Measurements from ENCODE around the gene RERE. TPM values are rescaled to one million over a fixed set of nuclear protein-coding genes. Genes with fewer than 3 reads are reported as not detected.
A peak's percentile ranks its signal among the peaks of the same experiment; 100 is the strongest.
"Not testable (repeated sequence)": the region's sequence is repeated elsewhere in the genome, so short reads cannot be mapped to it uniquely, and the experiment has no call there.

The RERE gene
- total RNA-seq, 1 donor from 2014 or later, result 80.3 TPM

- Histone ChIP-seq H3K36me3 (no peaks in the 10 kb centered on the region), H3K9me3 (no peaks in the 10 kb centered on the region), H3K27me3 (no peaks in the 10 kb centered on the region), H3K27ac (peak overlapping the region; percentile 54), H3K4me1 (peaks cover 45% of the 10 kb centered on the region), H3K4me3 (peak overlapping the region; percentile 21 to 24)
- no peak for DNase-seq (ENCODE audit: extremely low spot score in 2 of 2)
- intact Hi-C loops (cut with DNase I), result no loop called here
- TF ChIP-seq CTCF (IDR thresholded peaks at IDR 0.05), result no peak
- TF ChIP-seq POLR2A (IDR thresholded peaks at IDR 0.05), result no peak
- TF ChIP-seq POLR2AphosphoS5 (IDR thresholded peaks at IDR 0.05; ENCODE audit: insufficient read depth in 1 of 2, low read depth in 1 of 2), result no peak
Measured at GRCh38 chr1:8448911-8449661, 368.4 kb downstream of the RERE start.

- Histone ChIP-seq H3K4me1 (peaks cover 45% of the 10 kb centered on the region), H3K27ac (peak overlapping the region; percentile 54)
- intact Hi-C loops (cut with DNase I); DNase-seq (ENCODE audit: extremely low spot score in 2 of 2); H3K27me3 ChIP-seq; H3K4me3 ChIP-seq; H3K9me3 ChIP-seq; H3K36me3 ChIP-seq: not testable (repeated sequence)
Measured at GRCh38 chr1:8448505-8448904, 368.9 kb downstream of the RERE start.

GRCh38 chr1:8447616-8448150, 369.8 kb downstream of the RERE start:
- Histone ChIP-seq H3K27me3 (no peaks in the 10 kb centered on the region), H3K9me3 (no peaks in the 10 kb centered on the region), H3K27ac (peak overlapping the region; percentile 54), H3K36me3 (no peaks in the 10 kb centered on the region), H3K4me1 (peaks cover 38% of the 10 kb centered on the region), H3K4me3 (no peak overlapping the region)
- DNase-seq (ENCODE audit: extremely low spot score in 2 of 2), result no peak
- TF ChIP-seq POLR2A (IDR thresholded peaks at IDR 0.05) (no peak), POLR2AphosphoS5 (IDR thresholded peaks at IDR 0.05; ENCODE audit: insufficient read depth in 1 of 2, low read depth in 1 of 2) (no peak), CTCF (IDR thresholded peaks at IDR 0.05) (no peak)
- intact Hi-C loops (cut with DNase I), result no loop called here

- H3K9me3 ChIP-seq; DNase-seq (ENCODE audit: extremely low spot score in 2 of 2); H3K27me3 ChIP-seq; H3K36me3 ChIP-seq; H3K27ac ChIP-seq; H3K4me3 ChIP-seq; intact Hi-C loops (cut with DNase I): not testable (repeated sequence)
- H3K4me1 ChIP-seq, result peaks cover 30% of the 10 kb centered on the region
Measured at GRCh38 chr1:8446119-8446518, 371.3 kb downstream of the RERE start.

GRCh38 chr1:8443558-8444194, 373.8 kb downstream of the RERE start:
- Histone ChIP-seq H3K4me3 (no peak overlapping the region), H3K4me1 (peaks cover 28% of the 10 kb centered on the region), H3K36me3 (no peaks in the 10 kb centered on the region), H3K27me3 (no peaks in the 10 kb centered on the region), H3K27ac (no peak overlapping the region), H3K9me3 (no peaks in the 10 kb centered on the region)
- TF ChIP-seq POLR2AphosphoS5 (IDR thresholded peaks at IDR 0.05; ENCODE audit: insufficient read depth in 1 of 2, low read depth in 1 of 2) (no peak), CTCF (IDR thresholded peaks at IDR 0.05) (no peak), POLR2A (IDR thresholded peaks at IDR 0.05) (no peak)
- intact Hi-C loops (cut with DNase I), result no loop called here
- no peak for DNase-seq (ENCODE audit: extremely low spot score in 2 of 2)

GRCh38 chr1:8441426-8441825, 376.0 kb downstream of the RERE start:
- intact Hi-C loops (cut with DNase I), result no loop called here
- Histone ChIP-seq H3K4me1 (peaks cover 16% of the 10 kb centered on the region), H3K4me3 (no peak overlapping the region), H3K27ac (no peak overlapping the region), H3K9me3 (no peaks in the 10 kb centered on the region), H3K27me3 (no peaks in the 10 kb centered on the region), H3K36me3 (no peaks in the 10 kb centered on the region)
- DNase-seq (ENCODE audit: extremely low spot score in 2 of 2), result no peak
- no peak for TF ChIP-seq POLR2A (IDR thresholded peaks at IDR 0.05)
- no peak for TF ChIP-seq CTCF (IDR thresholded peaks at IDR 0.05)
- TF ChIP-seq POLR2AphosphoS5 (IDR thresholded peaks at IDR 0.05; ENCODE audit: insufficient read depth in 1 of 2, low read depth in 1 of 2), result no peak
